HG03575 (cell line): ENCODE results near the gene KMT2E.
A peak's percentile ranks its signal among the peaks of the same experiment; 100 is the strongest.
"Not testable (repeated sequence)": the region's sequence is repeated elsewhere in the genome, so short reads cannot be mapped to it uniquely, and the experiment has no call there.

Source experiments
- ATAC-seq: cut with Tn5 transposase; IDR thresholded peaks from one replicate; pipeline ENCODE4 v1.9.1; 2021; ENCODE audit not compliant: unreplicated experiment, insufficient number of reproducible peaks, low FRiP score; ENCODE audit errors: extremely low read depth

The KMT2E gene

GRCh38 chr7:105003872-105004510 is 10.0 kb upstream of the KMT2E start:
- ATAC-seq, result no peak

DNA sequence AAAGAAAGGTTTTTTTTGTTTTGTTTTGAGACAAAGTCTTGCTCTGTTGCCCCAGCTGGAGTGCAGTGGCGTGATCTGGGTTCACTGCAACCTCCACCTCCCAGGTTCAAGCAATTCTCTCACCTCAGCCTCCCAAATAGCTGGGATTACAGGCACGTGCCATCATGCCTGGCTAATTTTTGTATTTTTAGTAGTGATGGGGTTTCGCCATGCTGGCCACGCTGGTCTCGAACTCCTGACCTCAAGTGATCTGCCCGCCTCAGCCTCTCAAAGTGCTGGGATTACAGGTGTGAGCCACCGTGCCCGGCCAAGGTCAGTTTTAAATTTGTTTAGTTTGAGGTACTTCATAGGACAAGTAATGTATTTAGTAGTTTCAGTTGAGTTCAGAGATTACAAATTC is 9.0 kb upstream of the KMT2E start:
- ATAC-seq, result not testable (repeated sequence)

DNA sequence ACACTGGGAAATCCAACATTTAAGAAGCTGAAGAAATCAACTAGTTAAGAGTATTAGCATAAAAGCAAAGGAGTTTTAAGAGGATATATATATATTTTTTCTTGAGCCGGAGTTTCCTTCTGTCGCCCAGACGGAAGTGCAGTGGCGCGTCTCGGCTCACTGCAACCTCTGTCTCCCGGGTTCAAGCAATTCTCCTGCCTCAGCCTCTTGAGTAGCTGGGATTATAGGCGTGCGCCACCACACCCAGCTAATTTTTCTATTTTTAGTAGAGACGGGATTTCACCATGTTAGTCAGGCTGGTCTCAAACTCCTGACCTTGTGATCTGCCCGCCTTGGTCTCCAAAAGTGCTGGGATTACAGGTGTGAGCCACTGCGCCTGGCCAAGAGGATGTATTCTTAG is 8.5 kb upstream of the KMT2E start:
- not testable (repeated sequence) for ATAC-seq

GRCh38 chr7:105006367-105007136 is 7.5 kb upstream of the KMT2E start:
- no peak for ATAC-seq

DNA sequence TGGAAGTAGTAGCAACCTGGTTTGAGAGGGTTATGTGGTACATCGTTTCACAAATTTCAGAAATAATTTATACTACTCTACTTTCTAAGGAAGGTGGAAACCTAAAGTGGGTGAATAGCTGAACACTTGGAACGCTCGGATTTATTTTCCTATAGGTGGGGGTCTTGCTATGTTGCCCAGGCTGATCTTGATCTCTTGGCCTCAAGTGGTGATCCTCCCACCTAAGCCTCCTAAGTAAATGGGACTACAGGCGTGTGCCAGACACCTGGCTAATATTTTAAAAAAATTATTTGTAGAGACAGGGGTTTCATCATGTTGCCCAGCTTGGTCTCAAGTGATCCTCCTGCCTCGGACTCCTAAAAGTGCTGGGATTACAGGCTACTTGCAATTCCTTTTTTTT is 6.7 kb upstream of the KMT2E start:
- no peak for ATAC-seq

- no peak for ATAC-seq
Observed at GRCh38 chr7:105009667-105010503, 4.1 kb upstream of the KMT2E start.

DNA sequence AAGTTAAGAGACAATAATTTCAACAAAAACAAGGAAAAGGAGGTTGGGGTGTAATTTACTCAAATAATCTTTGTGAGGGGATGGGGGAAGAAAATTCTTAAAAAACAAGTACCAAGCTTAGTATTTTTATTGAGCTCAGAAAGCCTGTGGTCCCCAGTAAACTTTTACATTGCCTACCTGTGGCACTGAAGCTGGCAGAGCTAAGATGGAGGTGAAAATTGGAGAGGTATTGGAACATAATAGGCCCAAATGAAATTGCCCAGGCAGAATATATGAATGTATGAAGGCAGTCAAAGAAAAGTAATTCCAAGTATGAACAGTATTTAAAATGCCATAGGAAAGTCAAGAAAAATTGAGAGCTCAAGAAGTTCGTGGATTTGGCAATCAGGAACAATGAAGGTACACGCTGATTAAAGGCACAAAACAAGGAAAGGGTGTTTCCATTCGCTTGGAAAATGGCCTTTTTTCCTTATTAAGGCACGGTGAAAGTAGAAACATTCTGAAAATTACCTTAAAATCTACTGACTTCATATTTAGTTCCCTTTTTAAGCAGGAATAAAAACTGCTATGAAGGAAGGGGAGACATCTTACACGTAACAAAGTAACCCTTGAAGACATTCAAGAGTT is 3.4 kb upstream of the KMT2E start:
- no peak for ATAC-seq

DNA sequence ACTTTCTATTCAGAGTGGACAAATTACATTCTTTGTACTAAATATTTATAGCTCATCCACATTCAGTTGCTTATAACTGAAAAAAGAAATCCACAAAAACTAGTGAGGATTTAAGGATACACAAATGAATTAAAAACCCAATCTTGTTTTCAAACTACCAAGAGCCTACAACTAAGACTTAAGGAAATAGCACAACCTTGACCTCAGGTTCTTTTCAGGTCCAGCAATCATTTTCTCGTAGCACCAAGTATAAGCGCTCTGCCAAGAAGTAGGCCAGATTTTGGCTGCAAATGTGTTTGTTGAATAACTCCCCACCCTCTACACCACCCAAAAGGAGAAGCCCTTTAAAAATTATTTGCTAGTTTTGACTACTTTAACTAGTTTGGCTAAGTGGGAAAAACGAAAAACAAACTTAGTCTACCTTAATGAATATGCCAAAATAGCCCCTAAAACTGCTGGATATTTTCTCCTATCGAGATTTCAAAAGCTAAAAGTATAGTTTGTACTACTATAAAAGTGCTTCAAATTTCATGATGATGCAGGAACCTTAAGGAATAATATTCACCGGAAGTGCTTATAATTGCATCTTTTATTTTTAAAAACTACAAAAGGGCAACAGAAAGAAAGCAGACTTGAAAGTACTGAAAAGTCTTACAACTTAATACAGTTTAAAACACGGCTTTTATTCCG is 2.7 kb upstream of the KMT2E start:
- no peak for ATAC-seq

DNA sequence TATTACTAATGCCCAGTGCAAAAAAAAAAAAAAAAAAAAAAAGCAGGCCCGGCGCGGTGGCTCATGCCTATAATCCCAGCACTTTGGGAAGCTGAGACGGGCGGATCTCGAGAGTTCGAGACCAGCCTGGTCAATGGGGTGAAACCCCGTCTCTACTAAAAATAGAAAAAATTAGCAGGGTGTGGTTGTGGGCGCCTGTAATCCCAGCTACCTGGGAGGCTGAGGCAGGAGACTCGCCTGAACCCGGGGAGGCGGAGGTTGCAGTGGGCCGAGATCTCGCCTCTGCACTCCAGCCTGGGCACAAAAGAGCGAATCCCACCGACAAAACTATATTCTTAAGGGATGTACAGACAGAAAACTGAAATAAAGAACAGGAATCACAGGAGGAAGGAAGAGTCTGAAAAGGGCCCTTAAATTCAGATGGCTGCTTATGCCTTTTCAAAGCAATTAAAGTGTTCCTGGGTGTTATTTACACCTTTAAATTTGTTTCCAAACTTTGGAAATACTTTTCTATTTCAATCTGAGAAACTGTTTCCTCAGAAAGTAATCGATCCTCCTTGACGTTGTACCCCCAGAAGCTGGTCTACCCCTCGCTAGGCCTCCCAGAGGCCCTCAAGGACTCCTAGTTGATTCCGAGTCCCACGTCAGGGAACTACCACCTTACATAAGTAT is 2.0 kb upstream of the KMT2E start:
- no peak for ATAC-seq

GRCh38 chr7:105012503-105013220 is 1.3 kb upstream of the KMT2E start:
- ATAC-seq, result peak; percentile 38

GRCh38 chr7:105013221-105013815 is 687 bp upstream of the KMT2E start:
- peak; percentile 4 for ATAC-seq

DNA sequence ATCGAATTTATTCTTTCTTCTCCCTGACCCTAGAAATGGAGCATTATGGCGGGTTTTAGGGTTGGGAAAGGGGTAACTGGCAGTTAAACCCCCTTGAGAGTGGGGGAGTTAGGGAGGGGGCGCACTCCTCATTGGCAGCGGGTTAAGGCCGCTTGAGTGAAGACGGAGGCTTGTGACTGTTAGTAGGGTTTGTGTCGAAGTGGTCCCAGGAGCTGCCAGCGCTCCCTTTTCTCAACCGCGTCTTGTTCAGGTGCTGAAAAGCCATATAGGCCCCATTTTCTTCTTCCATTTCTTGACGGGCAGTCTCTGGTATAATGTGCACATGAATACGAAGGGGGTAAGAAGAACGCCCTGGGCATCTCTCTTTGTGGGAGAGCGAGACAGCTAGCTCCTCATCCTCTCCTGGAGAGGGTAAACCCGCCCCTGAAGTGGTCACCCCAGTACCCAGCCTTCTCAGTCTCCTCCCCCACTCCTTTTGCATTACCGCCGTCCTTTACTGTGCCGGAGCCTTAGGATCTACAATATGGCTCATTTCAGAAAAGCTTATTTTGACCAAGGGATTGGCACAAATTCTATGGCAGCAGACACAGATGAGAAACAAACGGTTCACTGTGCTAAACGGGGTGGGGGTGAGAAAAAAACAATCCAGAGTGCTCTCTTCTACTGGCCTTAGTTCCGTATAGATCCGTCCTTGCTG is 836 bp downstream of the KMT2E start:
- no peak for ATAC-seq

- ATAC-seq, result no peak
Observed at GRCh38 chr7:105015390-105015965, 1.5 kb downstream of the KMT2E start.

- ATAC-seq, result no peak
Observed at GRCh38 chr7:105016068-105016708, 2.2 kb downstream of the KMT2E start.

- no peak for ATAC-seq
Observed at GRCh38 chr7:105016709-105017656, 3.0 kb downstream of the KMT2E start.
